ENCODE measurements around the gene MC4R.

Gene MC4R

DNA sequence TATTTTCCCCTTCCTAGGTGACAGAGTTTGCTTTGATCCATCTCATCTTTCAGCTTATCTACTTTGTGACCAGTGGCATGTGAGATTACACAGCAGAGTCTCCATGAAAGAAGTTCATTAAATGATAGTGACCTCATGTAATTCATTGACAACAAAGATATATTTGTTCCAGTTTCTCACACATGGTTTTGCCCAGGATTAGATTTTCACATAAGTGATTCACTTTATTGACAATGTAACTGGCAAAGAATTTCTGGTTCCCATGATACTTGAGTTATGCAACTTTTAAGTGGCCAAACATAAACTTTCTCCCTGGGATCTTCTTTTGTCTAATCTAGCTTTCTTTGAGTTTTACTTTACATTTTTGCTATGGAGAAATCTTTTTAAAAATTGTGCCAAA is 50.0 kb downstream of the MC4R start:
- no peak for DNase-seq

Measured in NCI-H2171 (cell line).